Putamen (tissue), 1 donor: ENCODE data around the gene CYP11A1.

Experiments used
- DNase-seq: peaks from one replicate; pipeline ENCODE4 v3.0.0-alpha.2; 2016; ENCODE audit warnings: low spot score

The CYP11A1 gene

DNA sequence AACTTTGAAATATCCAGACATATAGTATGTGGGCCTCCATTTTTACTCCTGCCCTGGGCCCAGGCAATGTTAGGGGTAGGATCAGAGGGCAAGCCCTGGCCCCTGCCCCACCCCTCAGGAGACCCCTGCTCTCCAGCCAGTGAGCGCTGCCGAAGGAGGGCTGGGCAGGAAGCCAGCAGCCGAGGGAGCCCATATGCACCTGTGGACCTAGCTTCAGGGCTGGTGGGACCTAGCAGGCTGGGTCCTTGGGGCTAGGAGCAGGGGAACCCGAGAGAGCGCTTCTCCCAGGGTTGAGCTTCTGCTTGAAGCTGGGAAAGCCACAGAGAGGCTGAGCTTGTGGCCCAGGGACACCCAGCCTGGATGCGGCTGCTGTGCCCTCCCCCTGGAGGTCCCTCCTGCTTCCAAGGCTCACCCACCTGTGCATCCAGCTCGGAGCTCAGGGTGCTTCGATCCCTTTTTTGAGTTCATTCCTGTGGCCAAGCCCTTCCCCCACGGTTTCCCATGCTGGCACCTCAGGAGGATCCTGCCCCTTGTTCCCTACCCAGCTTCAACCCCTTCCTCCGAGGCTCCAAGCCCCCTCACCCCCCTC lies 21.0 kb upstream of the CYP11A1 start:
- DNase-seq = no peak

DNA sequence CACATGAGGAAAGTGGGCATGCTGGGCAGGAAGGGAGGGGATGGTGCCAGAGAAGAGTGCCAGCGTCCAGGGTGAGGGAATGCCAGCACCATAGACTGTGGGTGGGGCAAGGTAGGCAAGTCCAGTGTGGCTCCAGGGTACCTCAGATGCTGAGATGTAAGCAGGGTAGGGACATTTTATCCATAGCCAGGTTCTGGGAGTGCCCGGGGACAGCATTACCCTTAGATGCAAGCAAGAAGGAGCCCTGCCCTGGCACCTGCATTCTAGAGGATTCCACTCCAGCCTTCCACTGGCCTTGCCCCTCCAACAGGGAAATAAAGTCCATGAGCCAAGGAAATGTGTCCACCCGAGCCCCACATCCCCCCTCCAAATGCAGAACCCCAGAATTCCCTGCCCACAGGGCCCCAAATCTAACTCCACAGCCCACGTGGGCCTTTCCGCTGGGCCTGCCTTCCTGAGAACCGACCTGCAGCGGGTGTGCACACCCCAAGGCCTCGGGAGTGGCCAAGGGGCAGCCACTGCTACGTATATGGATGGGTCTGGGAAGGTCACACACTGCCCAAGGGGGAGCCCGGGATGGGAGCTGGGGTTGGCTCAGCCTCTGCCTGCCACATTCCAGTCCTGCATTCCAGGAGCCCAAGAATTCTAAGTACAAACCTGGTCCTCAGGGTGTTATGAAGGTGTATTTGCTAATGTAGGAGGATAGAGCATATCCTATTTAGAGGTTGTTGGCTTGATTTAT lies 20.3 kb upstream of the CYP11A1 start:
- DNase-seq = no peak

- DNase-seq = no peak
These were observed 19.7 kb upstream of the CYP11A1 start for GRCh38 chr15:74387141-74387541.

GRCh38 chr15:74386496-74387140 lies 19.2 kb upstream of the CYP11A1 start:
- DNase-seq = no peak

DNA sequence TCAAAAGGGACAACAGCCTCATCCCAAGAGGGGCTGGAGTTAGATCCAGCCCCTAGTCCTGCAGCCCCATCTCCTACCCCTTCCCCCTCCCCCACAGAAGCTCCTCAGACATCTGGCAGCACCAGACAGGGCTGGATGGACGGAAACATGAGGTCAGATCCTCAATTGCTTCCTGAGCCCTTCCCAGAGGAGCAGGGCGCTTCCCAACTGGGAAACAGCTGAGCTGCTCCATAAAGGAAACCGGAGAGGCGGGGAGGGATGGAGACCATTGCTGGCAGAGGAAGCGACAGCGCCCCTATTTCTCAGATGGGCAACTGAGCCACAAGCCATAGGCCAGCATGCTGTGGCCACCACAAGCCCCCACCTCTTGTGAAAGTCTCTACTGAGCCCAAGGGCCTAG lies 18.3 kb upstream of the CYP11A1 start:
- no peak for DNase-seq

DNA sequence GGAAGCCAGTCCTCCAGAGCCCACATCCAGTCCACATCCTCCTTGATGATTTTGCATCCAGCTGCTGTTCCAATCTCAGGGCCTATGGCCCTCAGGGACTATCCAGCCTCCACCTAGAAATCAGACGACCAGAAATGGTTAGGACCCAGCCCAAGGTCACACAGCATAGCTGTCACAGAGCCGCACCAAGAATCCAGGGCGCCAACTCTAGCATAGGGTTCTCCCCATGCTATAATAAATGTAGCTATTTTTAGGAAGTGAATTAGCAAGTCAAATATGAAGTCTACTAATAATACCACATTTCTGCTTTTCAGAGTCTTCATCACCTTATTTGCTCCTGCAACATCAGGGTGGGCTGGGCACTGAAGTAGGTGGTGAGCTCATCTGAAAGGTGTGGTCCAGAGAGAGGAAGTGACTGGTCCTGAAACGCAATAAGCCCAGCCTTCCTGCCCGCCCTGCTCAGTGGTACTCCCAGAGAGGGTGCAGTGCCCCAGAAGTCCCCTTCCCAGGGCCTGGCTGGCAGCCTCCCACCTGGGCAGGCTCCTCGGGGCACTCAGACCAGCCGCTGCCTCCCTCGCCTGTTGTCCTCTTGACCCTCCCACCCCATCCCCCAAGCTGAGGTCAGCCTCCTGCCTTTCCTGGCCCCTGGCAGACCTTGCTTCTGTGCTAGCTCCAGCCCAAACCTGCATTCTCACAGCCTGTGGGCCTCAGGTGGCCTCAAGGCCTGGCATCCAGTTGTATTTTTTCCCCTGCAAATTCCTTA lies 17.6 kb upstream of the CYP11A1 start:
- DNase-seq = peak; percentile 58

GRCh38 chr15:74384566-74384880 lies 17.1 kb upstream of the CYP11A1 start:
- no peak for DNase-seq

- DNase-seq = no peak
These were observed 16.5 kb upstream of the CYP11A1 start for GRCh38 chr15:74383695-74384565.

DNA sequence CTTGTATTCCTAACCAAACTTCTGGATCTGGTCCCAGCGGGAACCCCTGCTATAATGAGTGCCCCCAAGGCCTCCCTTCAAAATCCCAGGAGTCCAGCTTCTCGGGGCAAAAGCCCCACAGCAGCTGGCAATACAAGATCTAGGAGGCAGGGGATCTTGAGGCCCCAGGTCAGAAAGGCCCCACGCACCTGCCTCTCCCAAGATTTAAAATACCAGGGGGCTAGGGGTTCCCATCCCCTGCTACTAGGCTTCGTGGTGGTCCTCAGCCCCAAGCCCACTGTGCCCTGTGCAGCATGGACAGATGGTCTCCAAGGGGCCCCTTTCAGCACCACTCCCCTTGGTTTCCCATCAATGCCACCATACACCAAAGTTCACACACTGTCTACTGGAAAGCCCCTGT lies 15.8 kb upstream of the CYP11A1 start:
- no peak for DNase-seq

DNA sequence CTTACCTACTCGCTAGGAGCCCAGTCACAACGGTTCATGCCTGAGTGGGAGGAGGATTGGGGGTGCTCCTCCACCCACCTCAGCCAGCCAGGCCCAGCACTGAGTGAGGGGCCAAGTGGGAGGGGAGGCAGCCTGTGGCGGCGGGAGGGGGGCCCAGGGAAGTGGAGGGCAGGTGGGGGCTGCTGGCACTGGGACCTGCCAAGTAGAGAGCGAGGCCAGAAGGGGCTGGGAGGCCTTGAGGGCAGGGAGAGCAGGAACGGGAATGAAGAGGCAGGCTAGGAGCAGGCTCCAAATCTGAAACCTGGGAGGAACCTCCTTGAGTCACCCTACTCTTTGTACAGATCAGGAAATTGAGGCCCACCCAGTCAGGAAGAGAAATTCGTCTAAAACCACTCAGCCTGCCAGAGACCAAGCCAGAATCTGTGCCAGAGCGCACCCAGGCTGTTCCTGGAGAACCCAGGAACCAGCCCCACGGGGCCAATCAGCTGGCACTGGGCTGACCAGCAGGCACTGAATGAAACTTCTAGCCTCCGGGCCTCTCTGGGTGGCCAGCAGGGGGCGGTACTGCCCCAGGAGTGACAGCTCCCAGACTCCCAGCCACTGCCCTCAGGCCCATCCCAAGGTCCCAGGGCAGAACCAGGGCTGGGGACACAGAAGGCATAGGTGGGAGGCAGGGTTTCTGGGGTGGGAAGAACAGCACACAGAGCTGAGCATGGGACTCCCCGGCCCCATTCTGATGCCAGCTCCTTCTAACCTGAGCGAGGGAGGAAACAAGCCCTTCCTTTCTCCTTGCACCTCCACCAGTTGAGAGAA lies 14.8 kb upstream of the CYP11A1 start:
- peak; percentile 82 for DNase-seq

DNA sequence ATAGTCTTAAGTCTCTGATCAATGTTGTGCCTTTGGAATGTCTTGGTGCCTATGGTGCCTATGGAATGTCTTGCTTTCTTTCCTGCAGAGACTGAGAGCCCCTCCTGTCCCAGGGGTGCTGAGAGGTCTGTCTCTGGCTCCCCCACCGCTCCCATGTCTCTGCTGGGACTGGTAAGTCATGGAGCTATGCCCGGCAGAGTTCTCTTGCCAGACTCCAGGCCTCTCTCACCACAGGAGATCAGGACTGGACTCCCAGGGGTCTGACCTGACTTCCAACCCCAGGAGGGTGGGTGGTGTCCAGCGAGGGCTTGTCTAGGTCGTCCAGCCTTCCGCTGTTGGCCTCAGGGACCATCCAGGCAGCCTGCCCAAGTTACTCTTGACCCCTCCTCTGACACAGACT lies 14.0 kb upstream of the CYP11A1 start:
- DNase-seq = no peak

- no peak for DNase-seq
These were observed 13.7 kb upstream of the CYP11A1 start for GRCh38 chr15:74381190-74381453.

GRCh38 chr15:74380361-74381189 lies 13.1 kb upstream of the CYP11A1 start:
- DNase-seq = no peak

- no peak for DNase-seq
These were observed 11.4 kb upstream of the CYP11A1 start for GRCh38 chr15:74378848-74379247.

GRCh38 chr15:74377831-74378766 lies 10.7 kb upstream of the CYP11A1 start:
- DNase-seq = no peak

- no peak for DNase-seq
These were observed 9.6 kb upstream of the CYP11A1 start for GRCh38 chr15:74376825-74377581.

DNA sequence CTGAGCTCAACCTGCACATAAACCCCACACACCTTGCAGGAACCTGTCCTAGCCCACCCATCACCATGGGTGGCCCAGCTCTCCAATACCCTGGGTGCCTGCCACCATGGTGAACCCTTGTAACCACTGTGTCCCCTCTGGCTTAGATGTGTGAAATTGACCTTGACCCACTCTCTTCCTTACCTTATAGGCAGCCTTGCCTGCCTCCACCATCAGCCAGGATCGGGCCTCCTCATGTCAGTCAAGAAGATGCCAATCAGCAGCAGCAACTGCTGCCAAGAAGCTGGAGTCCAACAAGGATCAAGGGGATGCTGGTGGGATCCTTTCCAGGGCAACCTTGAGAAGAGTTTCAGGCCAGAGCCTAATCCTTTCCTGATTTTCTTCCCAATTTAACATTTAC lies 8.8 kb upstream of the CYP11A1 start:
- DNase-seq = no peak

GRCh38 chr15:74375303-74375693 lies 7.9 kb upstream of the CYP11A1 start:
- DNase-seq = peak; percentile 64
